A204.1 (cell line): Measurements from ENCODE around the gene PPOX.

Source experiments
- FAIRE-seq: peaks from 2 replicates; lab custom pipeline; 2012; peaks lifted over from hg19 to GRCh38; lab: Jason Lieb, UNC

The PPOX gene

GRCh38 chr1:161153682-161154337, 12.4 kb upstream of the PPOX start, which contains the start of gene UFC1:
TSS of gene UFC1 (plus strand) at chr1:161153978. CDS start at chr1:161153998, 20 bp downstream.
- FAIRE-seq, result peak; percentile 47

DNA sequence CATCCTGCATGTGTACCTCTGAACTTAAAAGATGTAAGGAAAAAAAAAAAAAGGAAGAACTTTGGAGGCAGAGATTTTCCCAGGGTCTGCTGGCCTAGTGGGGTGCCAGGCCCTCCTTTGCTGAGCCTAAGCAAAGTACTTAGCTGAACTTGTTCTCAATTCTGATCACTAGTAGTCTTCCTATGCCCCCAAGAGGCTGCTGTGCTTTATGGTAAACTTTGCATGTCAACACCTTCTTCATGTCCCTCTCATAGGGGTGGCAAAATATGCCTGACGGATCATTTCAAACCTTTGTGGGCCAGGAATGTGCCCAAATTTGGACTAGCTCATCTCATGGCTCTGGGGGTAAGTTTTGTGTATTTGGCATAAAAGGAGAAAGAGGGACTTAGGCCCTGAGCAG, 8.4 kb upstream of the PPOX start:
- no peak for FAIRE-seq

GRCh38 chr1:161158316-161159010, 7.8 kb upstream of the PPOX start:
- no peak for FAIRE-seq

DNA sequence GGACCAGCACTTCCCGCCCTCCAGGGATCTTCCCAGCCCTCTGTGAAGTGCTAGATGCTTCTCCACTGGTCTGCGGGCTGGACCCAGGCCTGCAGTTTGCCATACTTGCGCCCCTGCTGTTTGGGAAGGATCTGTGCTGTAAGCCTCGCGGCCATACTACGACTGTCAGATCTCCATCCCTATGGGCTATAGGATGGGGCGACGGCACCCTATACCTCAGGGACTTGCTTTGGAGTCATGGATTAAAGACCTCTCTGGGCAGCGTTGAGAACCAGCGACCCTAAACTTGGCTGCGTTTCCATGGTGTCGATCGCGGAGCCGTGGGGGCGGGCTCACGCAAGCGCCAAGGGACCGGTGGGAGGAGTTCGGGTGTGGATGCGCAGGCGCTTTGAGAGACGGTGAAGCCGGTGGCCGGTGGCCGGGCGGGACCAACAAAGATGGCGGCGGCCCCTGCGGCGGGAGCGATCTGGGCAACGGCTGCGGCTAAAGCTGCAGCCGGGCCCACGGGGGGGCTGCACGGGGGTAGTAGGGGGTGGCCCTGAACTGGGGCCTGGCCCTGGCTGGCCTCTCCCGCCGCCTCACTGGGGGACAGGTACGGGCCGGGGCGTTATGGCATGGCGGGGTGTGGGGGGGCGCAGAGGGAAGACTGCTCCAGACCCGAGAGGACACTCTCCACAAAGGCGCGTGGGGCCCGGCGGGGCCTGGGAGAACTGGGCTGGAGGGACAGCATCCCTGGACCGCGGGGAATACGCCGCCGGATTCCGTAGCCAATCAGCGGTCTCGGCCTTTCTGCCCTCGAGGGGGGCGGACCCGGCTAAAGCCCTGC, 6.9 kb upstream of the PPOX start, which contains the start of gene USP21:
Gene USP21, plus strand, starts transcription at position 414 of the 826 bp plus-strand sequence. CDS start 1,141 bp downstream, outside the sequence.
- no peak for FAIRE-seq

- FAIRE-seq, result no peak
Observed at GRCh38 chr1:161159913-161160243, 6.3 kb upstream of the PPOX start.

DNA sequence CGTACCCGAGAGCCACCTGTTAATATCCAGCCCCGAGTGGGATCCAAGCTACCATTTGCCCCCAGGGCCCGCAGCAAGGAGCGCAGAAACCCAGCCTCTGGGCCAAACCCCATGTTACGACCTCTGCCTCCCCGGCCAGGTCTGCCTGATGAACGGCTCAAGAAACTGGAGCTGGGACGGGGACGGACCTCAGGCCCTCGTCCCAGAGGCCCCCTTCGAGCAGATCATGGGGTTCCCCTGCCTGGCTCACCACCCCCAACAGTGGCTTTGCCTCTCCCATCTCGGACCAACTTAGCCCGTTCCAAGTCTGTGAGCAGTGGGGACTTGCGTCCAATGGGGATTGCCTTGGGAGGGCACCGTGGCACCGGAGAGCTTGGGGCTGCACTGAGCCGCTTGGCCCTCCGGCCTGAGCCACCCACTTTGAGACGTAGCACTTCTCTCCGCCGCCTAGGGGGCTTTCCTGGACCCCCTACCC, 5.5 kb upstream of the PPOX start:
- FAIRE-seq, result no peak

DNA sequence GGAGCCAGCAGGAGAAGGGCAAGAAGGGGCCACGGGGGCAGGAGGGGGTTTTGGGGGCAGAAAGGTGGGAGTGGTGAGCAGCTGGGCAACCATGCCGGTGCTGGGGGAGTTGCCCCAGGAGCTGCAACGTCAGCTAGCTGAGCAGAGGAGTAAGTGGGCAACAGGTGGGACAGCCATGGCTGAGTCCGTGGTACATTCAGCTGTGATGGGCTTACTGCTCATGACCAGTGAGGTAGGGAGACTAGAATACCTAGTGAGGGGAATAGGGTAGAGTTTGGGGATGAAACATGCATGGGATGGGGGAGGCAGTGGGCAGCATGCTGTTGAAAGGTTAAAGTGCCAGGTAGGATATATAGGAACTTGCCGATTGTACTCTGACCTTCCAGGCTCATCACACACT, 4.6 kb upstream of the PPOX start:
- FAIRE-seq, result no peak

- no peak for FAIRE-seq
Observed at GRCh38 chr1:161162052-161162451, 4.2 kb upstream of the PPOX start.

GRCh38 chr1:161162806-161163205, 3.4 kb upstream of the PPOX start:
- FAIRE-seq, result no peak

DNA sequence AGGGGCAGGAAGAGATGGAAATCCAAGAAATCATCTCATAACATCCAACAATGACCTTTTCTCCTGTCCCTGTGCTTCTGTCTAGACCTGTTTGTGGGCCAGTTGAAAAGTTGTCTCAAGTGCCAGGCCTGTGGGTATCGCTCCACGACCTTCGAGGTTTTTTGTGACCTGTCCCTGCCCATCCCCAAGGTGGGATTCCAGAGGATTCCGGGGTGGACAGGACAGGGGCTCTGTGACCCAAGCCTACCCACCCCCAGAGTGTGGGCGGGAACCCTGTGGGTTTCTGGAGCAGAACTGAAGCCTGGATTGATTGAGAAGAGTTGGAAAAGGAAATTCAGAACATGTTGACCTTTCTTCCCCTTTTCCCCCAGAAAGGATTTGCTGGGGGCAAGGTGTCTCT, 2.4 kb upstream of the PPOX start:
- FAIRE-seq, result no peak

GRCh38 chr1:161164901-161165610, 1.2 kb upstream of the PPOX start:
- no peak for FAIRE-seq

DNA sequence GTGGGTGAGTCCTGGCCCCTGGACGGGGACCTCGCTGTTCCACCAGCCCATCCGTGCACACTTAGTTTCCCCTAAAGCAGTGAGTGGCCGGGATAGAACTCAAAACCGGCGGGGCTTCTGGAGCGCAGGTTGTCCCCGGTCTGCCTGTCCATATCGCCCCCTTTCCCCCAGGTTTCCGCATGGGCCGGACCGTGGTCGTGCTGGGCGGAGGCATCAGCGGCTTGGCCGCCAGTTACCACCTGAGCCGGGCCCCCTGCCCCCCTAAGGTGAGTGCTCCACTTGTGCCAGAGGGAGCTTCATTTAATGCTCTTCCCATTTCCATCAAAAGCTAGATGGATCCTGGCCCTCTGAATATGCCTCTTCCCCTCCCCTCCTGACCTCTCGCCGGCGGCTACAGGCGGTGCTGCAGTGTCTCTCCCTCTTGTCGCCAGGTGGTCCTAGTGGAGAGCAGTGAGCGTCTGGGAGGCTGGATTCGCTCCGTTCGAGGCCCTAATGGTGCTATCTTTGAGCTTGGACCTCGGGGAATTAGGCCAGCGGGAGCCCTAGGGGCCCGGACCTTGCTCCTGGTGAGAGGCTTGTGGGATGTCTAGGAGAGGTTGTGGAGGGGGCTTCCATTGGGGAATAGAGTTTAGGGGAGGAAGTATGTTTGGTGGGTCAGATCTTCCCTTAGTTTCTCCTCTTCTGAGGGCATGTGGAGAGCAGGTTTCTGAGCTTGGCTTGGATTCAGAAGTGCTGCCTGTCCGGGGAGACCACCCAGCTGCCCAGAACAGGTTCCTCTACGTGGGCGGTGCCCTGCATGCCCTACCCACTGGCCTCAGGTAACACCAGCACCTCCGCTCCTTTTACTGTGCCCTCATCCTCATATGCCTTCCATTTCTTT, 683 bp downstream of the PPOX start:
- no peak for FAIRE-seq

GRCh38 chr1:161168906-161169305, 2.7 kb downstream of the PPOX start:
- no peak for FAIRE-seq

DNA sequence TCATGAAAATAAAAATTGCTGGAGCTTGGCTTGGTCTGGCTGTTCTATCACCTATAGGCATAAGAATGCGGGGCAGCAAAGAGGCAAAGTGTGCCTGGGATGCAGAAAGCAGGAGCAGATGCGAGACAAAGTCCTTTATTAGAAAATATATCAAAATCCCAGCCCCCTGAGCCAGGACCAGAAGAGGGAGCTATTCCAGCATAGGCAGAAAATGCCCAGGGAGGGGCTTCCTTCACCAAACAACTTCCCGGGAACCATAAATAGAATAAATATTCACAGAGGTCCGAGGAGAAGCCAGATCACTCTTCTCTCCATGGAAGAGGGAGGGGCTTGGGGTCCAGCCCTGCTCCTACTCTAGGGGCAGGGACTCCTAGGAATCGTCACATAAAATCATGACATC, 5.0 kb downstream of the PPOX start:
- FAIRE-seq, result no peak

- FAIRE-seq, result no peak
Observed at GRCh38 chr1:161171696-161172095, 5.5 kb downstream of the PPOX start.

- no peak for FAIRE-seq
Observed at GRCh38 chr1:161172349-161172748, 6.1 kb downstream of the PPOX start.

DNA sequence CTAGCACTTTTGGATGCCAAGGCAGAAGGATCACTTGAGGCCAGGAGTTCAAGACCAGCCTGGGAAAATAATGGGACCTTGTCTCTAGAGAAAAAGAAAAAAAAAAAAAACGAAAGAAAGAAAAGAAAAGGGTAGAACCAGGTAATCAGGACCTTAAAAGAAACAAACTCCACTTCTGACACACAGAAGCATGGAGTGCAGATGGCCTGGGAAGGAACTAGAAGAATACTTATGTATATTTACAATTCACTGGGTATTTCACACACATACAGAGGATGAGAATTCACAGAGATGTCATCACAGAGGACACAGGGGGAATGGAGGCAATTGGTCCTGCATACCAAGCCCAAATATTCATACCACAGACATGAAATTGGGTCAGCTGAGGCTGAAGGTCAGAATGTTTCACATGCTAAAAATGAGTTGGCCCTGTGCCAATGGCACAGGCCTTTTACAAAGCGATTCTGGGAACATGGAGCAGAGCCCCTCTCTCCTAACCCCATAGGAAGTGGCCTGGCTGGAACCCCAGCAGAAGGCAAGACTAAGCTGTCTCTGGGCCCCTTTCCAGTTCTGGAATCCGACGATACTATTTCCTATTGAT, 6.7 kb downstream of the PPOX start:
- no peak for FAIRE-seq

DNA sequence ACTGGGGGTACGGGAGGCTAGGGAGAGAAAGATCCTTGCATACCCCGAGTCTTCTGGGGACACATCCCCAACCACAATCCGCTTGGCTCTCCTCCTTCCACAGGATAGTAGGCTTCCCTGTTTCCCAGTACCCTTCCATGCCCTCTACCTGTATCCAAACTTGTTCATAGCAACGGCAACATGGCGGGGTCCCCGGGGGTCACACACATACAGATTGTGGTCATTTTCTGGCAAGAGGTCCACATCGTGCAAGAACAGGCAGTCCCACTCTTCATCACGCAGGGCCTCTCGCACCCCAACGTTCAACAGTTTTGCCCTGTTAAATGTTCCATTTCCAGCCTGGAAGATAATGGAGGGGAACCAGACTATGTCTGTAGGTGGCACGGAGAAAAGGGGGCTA, 7.5 kb downstream of the PPOX start:
- no peak for FAIRE-seq

GRCh38 chr1:161174911-161175310, 8.7 kb downstream of the PPOX start:
- no peak for FAIRE-seq

GRCh38 chr1:161175771-161176453, 9.7 kb downstream of the PPOX start:
- no peak for FAIRE-seq
